HG03432 (cell line): Measurements from ENCODE around the gene GRXCR1.
A peak's percentile ranks its signal among the peaks of the same experiment; 100 is the strongest.

ENCODE experiments used
- ATAC-seq: cut with Tn5 transposase; IDR thresholded peaks from one replicate; pipeline ENCODE4 v1.9.1; 2021; ENCODE audit warnings: mild to moderate bottlenecking, moderate library complexity; ENCODE audit not compliant: unreplicated experiment

The GRXCR1 gene

DNA sequence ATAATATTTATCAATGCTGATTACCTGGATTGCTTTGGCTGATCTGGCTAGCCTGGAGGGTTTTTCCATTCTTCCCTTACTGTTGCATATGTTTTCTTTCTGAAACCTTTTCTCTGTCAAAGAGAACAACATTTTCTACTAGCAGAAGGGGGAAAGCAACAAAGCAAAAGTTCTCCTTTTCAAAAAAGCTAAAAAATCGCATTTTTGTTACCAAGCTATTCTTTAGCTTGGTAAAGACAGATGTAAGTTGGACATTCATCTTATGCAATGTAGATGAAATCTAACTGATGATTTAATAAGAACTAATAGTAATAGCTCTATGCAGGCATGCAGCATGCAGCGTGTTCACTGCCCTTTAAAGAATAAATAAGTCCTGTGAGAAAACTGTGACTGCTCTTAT lies at the start of gene GRXCR1:
GRXCR1 (plus strand) TSS at position 301 of the 400 bp plus-strand sequence. CDS start 554 bp downstream, outside the sequence.
- ATAC-seq = no peak

GRCh38 chr4:42843694-42844093 lies 48.8 kb upstream of the GRXCR1 start:
- no peak for ATAC-seq

DNA sequence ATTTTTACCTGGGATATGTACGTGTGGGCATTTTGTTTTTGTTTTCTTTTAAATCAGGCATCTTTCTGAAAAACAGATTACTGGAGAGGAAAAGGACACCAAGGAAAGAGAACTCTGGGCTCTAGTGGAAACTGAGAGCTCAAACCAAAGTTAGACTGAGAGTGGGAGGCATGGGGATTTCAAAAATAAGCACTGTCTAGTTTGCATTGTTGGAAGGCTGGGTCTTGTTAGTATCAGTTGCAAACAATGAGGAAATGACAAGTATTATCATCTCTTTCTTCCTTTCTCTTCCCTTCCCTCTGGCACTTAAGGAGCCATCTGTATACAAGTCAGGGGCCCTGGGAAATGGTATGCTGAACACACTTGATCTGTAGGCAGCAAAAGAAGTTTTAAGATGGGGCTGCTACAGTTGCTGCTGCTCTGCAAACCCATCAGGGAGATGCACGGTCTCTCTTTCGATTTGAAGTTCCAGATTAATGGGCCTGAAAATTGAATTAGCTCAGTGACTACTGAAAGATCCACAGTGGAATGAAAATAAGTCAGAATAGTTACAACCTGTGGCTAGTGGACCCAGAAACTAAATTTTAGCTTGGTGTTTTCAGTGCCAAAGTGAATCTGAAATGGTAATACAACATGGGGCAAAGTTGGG lies 48.0 kb upstream of the GRXCR1 start:
- ATAC-seq = no peak

- ATAC-seq = no peak
These were observed 46.9 kb upstream of the GRXCR1 start for GRCh38 chr4:42845586-42845985.

DNA sequence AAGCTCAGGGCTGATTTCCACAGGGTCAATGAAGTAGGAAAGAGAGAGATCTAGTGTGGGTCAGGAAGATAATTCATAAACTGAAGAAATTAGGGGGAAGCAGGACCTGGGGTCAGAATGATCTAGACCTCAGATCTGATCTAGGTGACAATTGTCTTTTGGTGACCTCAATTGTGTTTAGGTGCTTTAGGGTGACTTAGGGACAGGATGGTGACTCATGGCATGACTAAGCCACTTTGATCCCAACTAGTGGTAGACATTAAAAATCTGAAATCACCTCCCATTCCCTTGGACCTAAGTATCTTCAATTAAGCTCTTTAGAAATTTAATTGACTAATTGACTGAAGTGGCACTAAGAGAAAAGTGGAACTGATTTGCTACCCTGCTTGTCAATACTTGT lies 36.7 kb upstream of the GRXCR1 start:
- ATAC-seq = no peak

DNA sequence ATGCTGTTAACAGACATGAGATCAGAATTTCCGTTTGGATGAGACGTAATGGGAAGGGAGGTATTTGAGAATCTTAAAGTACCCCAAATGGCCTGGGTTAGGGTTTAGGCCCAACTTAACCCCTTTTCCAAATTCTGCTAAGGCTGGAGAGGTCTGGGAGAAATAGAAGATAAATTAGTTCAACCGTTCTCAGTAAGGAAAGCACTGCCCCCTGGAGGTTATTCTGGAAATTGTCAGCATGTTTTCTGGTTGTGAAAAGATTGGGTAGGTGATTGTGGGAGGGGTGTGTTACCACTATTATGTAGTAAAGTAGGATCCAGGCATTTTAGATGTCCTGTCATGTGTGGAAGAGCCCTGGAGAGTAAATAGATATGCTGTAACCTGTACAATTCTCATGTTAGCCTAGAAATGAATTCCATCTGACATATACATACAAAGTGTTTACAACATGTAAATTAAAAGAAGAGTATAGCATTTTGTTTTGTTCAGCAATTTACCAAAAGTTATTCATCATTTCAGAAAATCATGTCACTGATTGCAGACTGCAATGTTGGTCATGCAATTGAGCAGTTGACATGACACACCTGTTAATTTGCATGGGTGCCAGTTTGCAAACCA lies 26.8 kb upstream of the GRXCR1 start:
- ATAC-seq = peak; percentile 76

GRCh38 chr4:42871261-42871660 lies 21.3 kb upstream of the GRXCR1 start:
- no peak for ATAC-seq

GRCh38 chr4:42871671-42872290 lies 20.7 kb upstream of the GRXCR1 start:
- ATAC-seq = no peak

- no peak for ATAC-seq
These were observed 13.7 kb upstream of the GRXCR1 start for GRCh38 chr4:42878863-42879262.

- no peak for ATAC-seq
These were observed 11.3 kb upstream of the GRXCR1 start for GRCh38 chr4:42881253-42881652.

- ATAC-seq = no peak
These were observed 869 bp upstream of the GRXCR1 start for GRCh38 chr4:42891644-42892043.

- ATAC-seq = no peak
These were observed 2.9 kb downstream of the GRXCR1 start for GRCh38 chr4:42895452-42895851.

DNA sequence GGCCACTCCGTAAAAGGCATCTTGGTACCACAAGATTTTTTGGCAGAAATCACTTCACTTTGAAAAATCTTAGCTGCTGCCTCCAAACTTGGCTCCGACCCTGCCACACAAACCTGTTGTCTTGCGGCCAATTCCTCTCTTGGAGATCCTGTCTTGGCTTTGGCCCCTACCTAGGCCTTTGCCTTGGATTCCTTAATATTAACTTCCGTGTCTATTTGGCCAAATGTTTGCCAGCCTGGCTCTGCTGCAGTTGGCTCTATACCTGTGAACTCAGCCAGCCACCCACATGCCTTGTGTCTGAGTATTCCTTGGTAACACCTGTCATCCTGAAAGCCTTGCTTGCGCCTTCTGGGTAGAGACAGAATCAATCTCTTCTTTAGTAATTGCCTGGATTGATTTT lies 12.5 kb downstream of the GRXCR1 start:
- no peak for ATAC-seq

DNA sequence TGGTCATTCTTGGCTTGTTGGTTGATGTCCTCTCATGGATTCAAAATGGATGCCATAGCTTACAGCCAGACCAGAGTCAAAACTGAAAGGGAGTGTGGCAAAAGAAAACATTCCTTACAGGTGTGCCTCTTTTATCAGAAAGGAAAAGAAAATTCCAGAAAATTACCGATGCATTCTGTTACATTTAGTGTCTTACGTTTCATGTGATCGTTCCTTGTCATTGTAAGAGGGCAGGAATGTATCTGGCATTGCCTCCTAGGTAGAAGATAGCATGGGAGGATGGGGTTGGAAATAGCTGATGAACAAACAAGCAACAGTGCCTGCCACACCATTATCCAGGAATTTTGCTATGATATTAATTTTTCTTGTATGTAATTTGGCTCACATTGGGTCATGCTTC lies 13.1 kb downstream of the GRXCR1 start:
- ATAC-seq = no peak

- ATAC-seq = no peak
These were observed 13.8 kb downstream of the GRXCR1 start for GRCh38 chr4:42906341-42906740.

GRCh38 chr4:42906891-42907759 lies 14.6 kb downstream of the GRXCR1 start:
- no peak for ATAC-seq

- no peak for ATAC-seq
These were observed 17.9 kb downstream of the GRXCR1 start for GRCh38 chr4:42910459-42910858.

DNA sequence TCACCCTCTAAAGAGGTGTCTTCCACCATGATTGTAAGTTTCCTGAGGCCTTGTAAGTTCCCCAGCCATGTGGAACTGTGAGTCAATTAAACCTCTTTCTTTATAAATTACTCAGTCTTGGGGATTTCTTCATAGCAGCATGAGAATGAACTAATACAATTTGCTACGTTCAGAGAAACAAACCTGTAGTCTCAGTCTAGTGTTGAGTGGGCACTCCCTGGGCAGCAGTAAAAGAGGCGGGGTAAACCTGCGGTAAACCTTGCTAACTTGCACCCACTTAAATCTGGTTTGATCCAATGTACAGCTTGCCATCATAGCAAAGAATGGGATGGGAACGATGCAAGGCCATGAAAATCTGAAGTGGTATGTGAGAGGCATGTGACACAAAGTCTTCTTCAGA lies 22.4 kb downstream of the GRXCR1 start:
- no peak for ATAC-seq

DNA sequence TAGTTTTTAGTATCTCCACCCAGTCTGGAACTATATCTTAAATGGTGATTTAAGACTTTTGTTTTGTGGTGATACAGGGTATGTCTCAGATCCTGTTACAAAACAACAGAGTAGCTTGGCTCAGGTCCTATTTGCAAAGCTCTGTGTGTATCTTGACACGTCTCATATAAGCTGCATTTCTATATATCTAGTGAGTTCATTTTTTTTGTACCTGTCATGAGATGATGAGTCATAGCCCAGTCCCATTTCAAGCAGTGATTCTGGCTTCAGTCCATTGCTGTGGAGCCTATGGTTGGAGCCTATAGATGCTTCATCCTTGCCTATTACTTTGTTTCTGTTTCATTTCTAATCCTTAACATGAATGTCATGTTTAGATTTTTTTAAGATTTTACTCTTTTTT lies 23.0 kb downstream of the GRXCR1 start:
- ATAC-seq = no peak

DNA sequence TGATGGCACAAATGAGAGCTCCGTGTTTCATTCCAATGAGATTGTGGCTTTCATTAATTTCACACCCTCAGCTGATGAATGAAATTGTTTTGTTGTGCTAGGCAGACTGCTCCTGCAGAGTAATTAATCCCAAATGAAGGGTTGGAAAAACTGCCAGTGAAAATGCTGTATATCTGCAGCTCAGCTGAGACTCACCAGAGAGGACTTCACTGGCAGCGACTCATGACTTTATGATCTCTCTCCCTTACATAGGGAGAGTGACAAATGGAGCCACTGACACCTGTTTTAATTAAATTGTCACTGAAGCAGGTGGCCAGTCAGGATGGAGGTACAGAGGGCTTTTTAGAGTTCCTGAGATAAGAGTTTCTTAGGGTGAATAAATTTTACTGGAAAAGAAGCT lies 24.8 kb downstream of the GRXCR1 start:
- no peak for ATAC-seq

DNA sequence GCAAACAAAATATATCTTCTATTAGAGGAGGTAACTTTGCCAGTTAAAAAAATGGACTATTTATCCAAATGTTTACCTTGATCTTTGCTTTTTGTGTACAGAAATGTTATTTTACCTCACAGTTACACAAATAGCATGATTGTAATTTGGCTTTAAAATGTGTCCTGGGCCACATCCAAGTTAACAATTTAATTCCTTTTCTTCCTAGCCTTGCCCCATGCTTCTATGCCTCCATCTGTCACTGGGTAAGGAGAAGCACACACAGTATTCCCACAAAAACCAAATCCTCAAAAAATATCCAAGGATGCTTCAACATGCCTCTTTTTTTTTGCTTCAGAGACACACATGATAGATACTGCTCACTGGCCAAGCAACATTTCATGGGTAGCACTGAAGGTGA lies 30.9 kb downstream of the GRXCR1 start:
- ATAC-seq = no peak
